Measurements from ENCODE around the gene C15orf61. TPM values are rescaled to one million over a fixed set of nuclear protein-coding genes. Genes with fewer than 3 reads are reported as not detected.

C15orf61 gene
- total RNA-seq, 1 experiment from 2014 or later, result 13.3 TPM

DNA sequence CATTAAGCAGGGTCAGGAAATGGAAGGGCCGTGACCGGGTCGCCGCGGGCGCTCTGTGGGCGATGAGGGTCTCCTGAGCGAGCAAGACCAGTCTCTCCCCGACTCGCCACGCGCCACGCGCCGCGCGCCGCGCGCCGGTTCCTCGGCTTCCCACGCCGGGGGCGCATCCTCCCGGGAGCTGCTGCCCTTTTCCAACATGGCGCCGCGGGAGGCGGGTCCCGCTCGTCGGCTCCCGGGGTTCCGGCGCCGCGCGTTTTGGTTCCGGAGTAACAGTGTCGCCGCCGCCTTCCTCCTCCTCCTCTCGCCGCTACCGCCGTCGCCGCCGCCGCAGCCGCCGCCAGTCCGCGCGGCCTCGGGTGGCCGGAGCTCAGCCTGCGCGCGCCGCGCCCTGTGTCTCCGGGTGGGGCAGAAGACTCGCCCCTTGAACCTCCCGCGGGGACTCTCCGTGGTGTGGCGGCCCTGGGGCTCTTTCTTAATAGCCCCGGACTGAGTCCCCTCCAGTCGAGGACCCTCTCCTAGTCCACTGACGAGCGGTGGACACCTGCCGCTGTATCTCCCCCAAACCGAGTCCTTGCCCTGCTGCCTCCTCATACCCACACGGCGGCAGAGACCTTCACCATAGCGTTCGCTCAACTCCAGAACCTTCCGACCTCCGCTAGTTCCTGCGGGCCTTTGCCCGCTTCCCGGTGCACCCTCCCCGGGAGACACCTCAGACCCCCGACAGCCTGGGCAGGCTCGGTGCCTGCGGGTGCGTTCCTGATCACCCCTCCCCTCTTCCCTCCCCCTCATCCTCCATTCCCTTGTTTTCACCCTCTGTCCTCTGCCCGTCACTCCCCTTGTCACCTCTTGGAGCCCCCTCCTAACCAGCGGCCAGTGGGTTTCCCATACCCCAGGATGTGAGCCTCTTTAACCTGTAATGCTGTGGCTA, 21.8 kb downstream of the C15orf61 start, which contains the start of gene MAP2K5:
Gene MAP2K5, plus strand, starts transcription at position 284 of the 928 bp plus-strand sequence. Its CDS starts 633 bp downstream, at position 917.
- peak; percentile 94 for DNase-seq
- peaks cover 64% of the 10 kb centered on the region for H3K4me1 ChIP-seq (ENCODE audit: low read length)
- H3K36me3 ChIP-seq (ENCODE audit: insufficient read depth, low read length), result no peaks in the 10 kb centered on the region
- H3K27me3 ChIP-seq (ENCODE audit: low read length), result no peaks in the 10 kb centered on the region
- H3K79me2 ChIP-seq (ENCODE audit: low read length), result peaks cover 45% of the 10 kb centered on the region
- peak within 1 kb of the TSS; percentile 91 for H3K9ac ChIP-seq (ENCODE audit: low read length)
- no peaks in the 10 kb centered on the region for H3K9me3 ChIP-seq (ENCODE audit: low read length)
- peak within 1 kb of the TSS; percentile 79 for H2AFZ ChIP-seq (ENCODE audit: low read length)
- H3K27ac ChIP-seq (ENCODE audit: low read length), result peak within 1 kb of the TSS; percentile 87
- H3K9me2 ChIP-seq (replicated peaks; ENCODE audit: insufficient read depth, low read length), result no peaks in the 10 kb centered on the region
- H3K4me3 ChIP-seq (ENCODE audit: low read length), result peak within 1 kb of the TSS; percentile 93
- peak within 1 kb of the TSS; percentile 97 for H3K4me2 ChIP-seq (ENCODE audit: low read depth, low read length, poor library complexity, severe bottlenecking)
- H4K20me1 ChIP-seq (ENCODE audit: insufficient read depth, low read depth, low read length), result no peaks in the 10 kb centered on the region

DNA sequence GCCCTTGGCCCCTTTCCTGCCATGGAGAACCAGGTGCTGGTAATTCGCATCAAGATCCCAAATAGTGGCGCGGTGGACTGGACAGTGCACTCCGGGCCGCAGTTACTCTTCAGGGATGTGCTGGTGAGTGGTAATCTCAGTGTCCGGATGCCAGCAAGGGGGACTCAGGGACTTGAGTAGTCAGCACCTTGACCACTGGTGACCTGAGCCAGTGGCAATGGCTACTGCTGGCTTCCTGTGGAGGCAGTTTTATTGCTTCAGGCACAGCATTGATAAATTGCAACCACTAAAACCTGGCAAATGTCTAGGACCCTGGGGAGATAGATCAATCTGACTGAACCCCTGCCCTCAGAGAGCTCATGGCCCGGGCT, 22.4 kb downstream of the C15orf61 start:
- DNase-seq, result peak; percentile 40
- peaks cover 71% of the 10 kb centered on the region for H3K4me1 ChIP-seq (ENCODE audit: low read length)
- H3K36me3 ChIP-seq (ENCODE audit: insufficient read depth, low read length), result no peaks in the 10 kb centered on the region

DNA sequence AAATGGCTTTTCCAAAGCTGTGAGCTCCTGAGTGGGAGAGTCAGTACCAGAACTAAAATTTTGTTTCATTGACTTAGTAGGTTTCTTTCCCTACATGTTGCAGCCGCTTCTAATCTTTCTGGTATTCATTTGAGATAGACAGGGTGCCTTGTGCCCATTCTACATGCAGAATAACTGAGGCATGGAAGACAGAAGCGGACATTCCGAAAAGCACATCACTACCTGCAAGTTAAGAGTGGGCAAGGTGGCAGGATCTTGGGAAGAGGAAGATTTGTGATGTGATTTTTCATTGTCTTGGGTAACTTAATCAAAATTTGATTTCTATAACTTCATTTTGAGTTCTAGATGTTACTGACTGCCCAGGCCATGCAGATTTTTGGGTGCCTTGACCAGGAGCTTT, 23.5 kb downstream of the C15orf61 start:
- Histone ChIP-seq H3K27ac (ENCODE audit: low read length) (peak overlapping the region; percentile 87; the same call in 1 of the 2 replicates), H3K4me2 (ENCODE audit: low read depth, low read length, poor library complexity, severe bottlenecking) (peak overlapping the region; percentile 97)
- peak; percentile 33 for DNase-seq

More for the DNA sequence above, 22.4 kb downstream of the C15orf61 start:
- H3K9me2 ChIP-seq (replicated peaks; ENCODE audit: insufficient read depth, low read length), result no peaks in the 10 kb centered on the region
- no peaks in the 10 kb centered on the region for H3K27me3 ChIP-seq (ENCODE audit: low read length)
- peak overlapping the region; percentile 91 for H3K9ac ChIP-seq (ENCODE audit: low read length)
- H3K27ac ChIP-seq (ENCODE audit: low read length), result peak overlapping the region; percentile 87
- H3K4me3 ChIP-seq (ENCODE audit: low read length), result peak overlapping the region; percentile 93
- peak overlapping the region; percentile 97 for H3K4me2 ChIP-seq (ENCODE audit: low read depth, low read length, poor library complexity, severe bottlenecking)
- no peak overlapping the region for H2AFZ ChIP-seq (ENCODE audit: low read length)
- H3K9me3 ChIP-seq (ENCODE audit: low read length), result no peaks in the 10 kb centered on the region
- peaks cover 51% of the 10 kb centered on the region for H3K79me2 ChIP-seq (ENCODE audit: low read length)
- no peaks in the 10 kb centered on the region for H4K20me1 ChIP-seq (ENCODE audit: insufficient read depth, low read depth, low read length)

DNA sequence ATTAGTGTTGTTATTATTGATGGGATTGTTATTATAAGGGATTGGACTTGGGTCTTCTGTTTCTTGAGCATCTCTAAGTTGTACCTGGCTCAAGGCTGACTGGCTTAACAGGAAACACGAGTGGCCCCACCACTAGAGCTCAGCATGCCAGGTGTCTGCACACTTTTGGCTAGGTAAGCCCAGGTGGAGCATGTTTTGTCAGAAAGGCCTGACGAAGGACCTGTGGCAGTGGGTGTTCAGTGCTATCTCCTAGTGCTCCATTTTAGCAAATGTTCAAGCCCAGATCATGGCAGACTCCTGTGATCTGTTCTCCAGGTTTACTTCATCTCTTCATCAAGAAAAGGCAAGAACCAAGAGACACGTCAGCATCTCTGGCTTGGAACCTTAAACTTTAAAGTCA, 24.9 kb downstream of the C15orf61 start:
- Histone ChIP-seq H3K9me2 (replicated peaks; ENCODE audit: insufficient read depth, low read length) (no peaks in the 10 kb centered on the region), H3K79me2 (ENCODE audit: low read length) (peaks cover 75% of the 10 kb centered on the region), H2AFZ (ENCODE audit: low read length) (no peak overlapping the region), H3K9ac (ENCODE audit: low read length) (no peak overlapping the region), H3K9me3 (ENCODE audit: low read length) (no peaks in the 10 kb centered on the region), H3K4me3 (ENCODE audit: low read length) (no peak overlapping the region), H3K27ac (ENCODE audit: low read length) (peak overlapping the region; percentile 48; the same call in 1 of the 2 replicates), H3K36me3 (ENCODE audit: insufficient read depth, low read length) (peaks cover 7% of the 10 kb centered on the region; the same call in 1 of the 2 replicates), H4K20me1 (ENCODE audit: insufficient read depth, low read depth, low read length) (no peaks in the 10 kb centered on the region), H3K27me3 (ENCODE audit: low read length) (no peaks in the 10 kb centered on the region), H3K4me1 (ENCODE audit: low read length) (peaks cover 72% of the 10 kb centered on the region), H3K4me2 (ENCODE audit: low read depth, low read length, poor library complexity, severe bottlenecking) (no peak overlapping the region)
- peak; percentile 39 for DNase-seq

More for the DNA sequence above, 23.5 kb downstream of the C15orf61 start:
- Histone ChIP-seq H3K9ac (ENCODE audit: low read length) (no peak overlapping the region), H3K36me3 (ENCODE audit: insufficient read depth, low read length) (no peaks in the 10 kb centered on the region), H2AFZ (ENCODE audit: low read length) (no peak overlapping the region), H3K27me3 (ENCODE audit: low read length) (no peaks in the 10 kb centered on the region), H3K9me2 (replicated peaks; ENCODE audit: insufficient read depth, low read length) (no peaks in the 10 kb centered on the region), H3K4me1 (ENCODE audit: low read length) (peaks cover 75% of the 10 kb centered on the region), H3K79me2 (ENCODE audit: low read length) (peaks cover 62% of the 10 kb centered on the region), H4K20me1 (ENCODE audit: insufficient read depth, low read depth, low read length) (no peaks in the 10 kb centered on the region), H3K9me3 (ENCODE audit: low read length) (no peaks in the 10 kb centered on the region), H3K4me3 (ENCODE audit: low read length) (no peak overlapping the region)

DNA sequence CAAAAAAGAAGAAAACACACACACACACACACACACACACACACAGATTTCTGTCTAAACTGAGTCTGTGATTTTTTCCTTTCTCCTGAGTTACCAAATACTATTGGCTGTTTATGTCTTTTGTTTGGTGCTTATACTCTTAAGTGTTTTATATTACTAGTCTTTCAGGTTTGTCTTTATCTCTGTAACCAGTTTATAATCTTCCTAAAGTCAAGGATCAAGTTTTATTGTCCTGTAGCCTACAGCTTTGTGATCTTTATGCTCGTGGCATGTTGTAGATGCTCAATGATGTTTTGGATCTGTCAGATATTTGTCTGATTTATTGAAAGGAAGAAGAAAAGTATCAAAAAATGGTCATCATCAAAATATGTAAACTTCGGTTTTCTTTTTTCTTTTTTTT, 26.1 kb downstream of the C15orf61 start:
- no peak overlapping the region for H3K9ac ChIP-seq (ENCODE audit: low read length)
- no peaks in the 10 kb centered on the region for H3K9me3 ChIP-seq (ENCODE audit: low read length)
- H3K4me1 ChIP-seq (ENCODE audit: low read length), result peaks cover 65% of the 10 kb centered on the region
- H3K4me3 ChIP-seq (ENCODE audit: low read length), result no peak overlapping the region
- DNase-seq, result no peak
- H3K79me2 ChIP-seq (ENCODE audit: low read length), result peaks cover 84% of the 10 kb centered on the region
- no peak overlapping the region for H3K27ac ChIP-seq (ENCODE audit: low read length)
- no peak overlapping the region for H2AFZ ChIP-seq (ENCODE audit: low read length)
- no peaks in the 10 kb centered on the region for H3K27me3 ChIP-seq (ENCODE audit: low read length)
- no peaks in the 10 kb centered on the region for H4K20me1 ChIP-seq (ENCODE audit: insufficient read depth, low read depth, low read length)
- peaks cover 14% of the 10 kb centered on the region for H3K36me3 ChIP-seq (ENCODE audit: insufficient read depth, low read length)
- no peak overlapping the region for H3K4me2 ChIP-seq (ENCODE audit: low read depth, low read length, poor library complexity, severe bottlenecking)
- no peaks in the 10 kb centered on the region for H3K9me2 ChIP-seq (replicated peaks; ENCODE audit: insufficient read depth, low read length)

DNA sequence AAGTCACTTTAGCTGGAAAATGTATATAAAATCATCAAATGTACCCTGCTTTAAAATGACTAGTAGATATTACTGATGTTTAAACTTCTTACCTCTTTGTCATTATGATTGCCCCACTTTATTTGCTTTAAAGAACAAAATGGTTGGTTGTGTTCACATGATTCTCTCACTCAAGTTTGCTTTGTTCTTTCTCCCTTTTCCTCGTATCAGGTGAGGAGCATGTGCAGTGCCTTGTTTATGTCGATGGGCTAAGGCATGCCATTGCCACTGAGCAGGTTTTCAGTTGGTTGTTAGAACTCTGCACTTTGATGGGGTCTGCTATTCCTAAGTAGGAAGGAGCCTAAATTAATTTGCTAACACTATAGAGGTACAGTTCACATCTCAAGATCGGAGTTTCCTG, 26.9 kb downstream of the C15orf61 start:
- H3K9me3 ChIP-seq (ENCODE audit: low read length), result no peaks in the 10 kb centered on the region
- H3K27me3 ChIP-seq (ENCODE audit: low read length), result no peaks in the 10 kb centered on the region
- H2AFZ ChIP-seq (ENCODE audit: low read length), result no peak overlapping the region
- peak overlapping the region; percentile 85 for H3K27ac ChIP-seq (ENCODE audit: low read length)
- no peaks in the 10 kb centered on the region for H3K9me2 ChIP-seq (replicated peaks; ENCODE audit: insufficient read depth, low read length)
- peak overlapping the region; percentile 94 for H3K4me2 ChIP-seq (ENCODE audit: low read depth, low read length, poor library complexity, severe bottlenecking)
- peaks cover 14% of the 10 kb centered on the region for H3K36me3 ChIP-seq (ENCODE audit: insufficient read depth, low read length)
- no peaks in the 10 kb centered on the region for H4K20me1 ChIP-seq (ENCODE audit: insufficient read depth, low read depth, low read length)
- peaks cover 65% of the 10 kb centered on the region for H3K4me1 ChIP-seq (ENCODE audit: low read length)
- peak overlapping the region; percentile 69; the same call in 1 of the 2 replicates for H3K9ac ChIP-seq (ENCODE audit: low read length)
- DNase-seq, result no peak
- H3K79me2 ChIP-seq (ENCODE audit: low read length), result peaks cover 86% of the 10 kb centered on the region
- H3K4me3 ChIP-seq (ENCODE audit: low read length), result peak overlapping the region; percentile 70; the same call in 1 of the 2 replicates

DNA sequence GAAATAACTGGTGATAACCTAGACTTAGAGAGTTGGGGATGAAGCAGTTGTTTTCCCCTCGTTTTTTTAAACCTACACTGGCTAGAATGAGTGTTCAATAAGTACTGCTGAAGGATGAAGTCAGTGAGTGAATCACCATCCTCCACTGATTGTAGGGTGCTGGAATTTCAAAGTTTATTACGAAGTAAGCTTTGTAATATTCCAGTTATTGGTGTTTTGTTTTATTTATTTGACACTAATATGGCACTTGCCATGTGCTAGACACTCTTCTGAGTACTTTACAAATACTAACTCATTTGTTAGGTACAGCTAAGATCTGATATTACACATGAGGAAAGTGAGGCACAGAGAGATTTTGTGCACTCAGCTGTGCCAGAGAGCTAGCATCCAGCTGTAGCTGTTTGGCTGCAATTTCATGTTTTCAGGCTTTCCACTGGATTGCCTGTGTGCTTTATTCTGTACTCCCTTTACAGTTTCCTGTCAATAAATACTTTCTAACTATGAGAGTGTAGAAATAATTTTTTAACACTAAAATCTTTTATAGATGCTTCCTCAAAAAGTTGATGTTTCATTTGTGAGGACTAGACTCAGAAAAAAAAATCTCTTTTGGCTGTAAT, 27.4 kb downstream of the C15orf61 start:
- Histone ChIP-seq H3K36me3 (ENCODE audit: insufficient read depth, low read length) (peaks cover 18% of the 10 kb centered on the region), H3K4me3 (ENCODE audit: low read length) (peak overlapping the region; percentile 70), H3K9ac (ENCODE audit: low read length) (peak overlapping the region; percentile 69), H3K9me3 (ENCODE audit: low read length) (no peaks in the 10 kb centered on the region), H2AFZ (ENCODE audit: low read length) (no peak overlapping the region), H4K20me1 (ENCODE audit: insufficient read depth, low read depth, low read length) (no peaks in the 10 kb centered on the region), H3K9me2 (replicated peaks; ENCODE audit: insufficient read depth, low read length) (no peaks in the 10 kb centered on the region), H3K27ac (ENCODE audit: low read length) (peak overlapping the region; percentile 85), H3K4me2 (ENCODE audit: low read depth, low read length, poor library complexity, severe bottlenecking) (peak overlapping the region; percentile 94), H3K27me3 (ENCODE audit: low read length) (no peaks in the 10 kb centered on the region), H3K79me2 (ENCODE audit: low read length) (peaks cover 86% of the 10 kb centered on the region), H3K4me1 (ENCODE audit: low read length) (peaks cover 60% of the 10 kb centered on the region)
- no peak for DNase-seq

Data from Karpas-422 (cell line).